IMR-90 (cell line): ENCODE data around the gene TMEM235. TPM values are rescaled to one million over a fixed set of nuclear protein-coding genes. Genes with fewer than 3 reads are reported as not detected.
A peak's percentile ranks its signal among the peaks of the same experiment; 100 is the strongest.

ENCODE experiments used
- ATAC-seq: fragments of 200-7000 bp; cut with Tn5 transposase; 2 replicates; pipeline ENCODE4 v1.9.1; 2020; ENCODE audit warnings: low read depth, mild to moderate bottlenecking, moderate library complexity
- BruUV-seq: library from RNA; stranded (reverse); fragments of 400-500 nt; replicated peaks from 2 replicates; lab custom pipeline; 2021; lab: Mats Ljungman, UMichigan
- CTCF ChIA-PET: fragments of 300-600 bp; formaldehyde crosslinking; extraction: SDS; loops from one replicate; lab custom pipeline; 2021; ENCODE audit warnings: antibody characterized with exemption; lab: Yijun Ruan, JAX
- POLR2A ChIA-PET: fragments of 300-600 bp; sonication (Branson Sonifier 250); formaldehyde crosslinking; loops from one replicate; lab custom pipeline; 2022; ENCODE audit warnings: antibody characterized with exemption; ENCODE audit not compliant: unreplicated experiment; lab: Charles Lee
- DNase-seq: peaks from one replicate; pipeline ENCODE4 v3.0.0; 2013
- H2AFZ ChIP-seq: replicated peaks from 2 replicates; pipeline ENCODE3; 2013; ENCODE audit warnings: low read length, mild to moderate bottlenecking; ENCODE audit not compliant: poor library complexity
- H2AK5ac ChIP-seq: 2 replicates; pipeline ENCODE4 v1.6.1; 2013; ENCODE audit warnings: low read depth, low read length, inconsistent platforms
- H2AK9ac ChIP-seq: replicated peaks from 2 replicates; pipeline ENCODE3; 2013; ENCODE audit warnings: mild to moderate bottlenecking, low read depth, low read length, moderate library complexity; ENCODE audit not compliant: poor library complexity
- H2BK120ac ChIP-seq: 2 replicates; pipeline ENCODE4 v1.6.1; 2013; ENCODE audit warnings: low read depth, low read length, inconsistent platforms
- H2BK15ac ChIP-seq: 3 replicates; pipeline ENCODE4 v1.6.1; 2013; ENCODE audit warnings: low read depth, low read length, inconsistent platforms
- H2BK20ac ChIP-seq: 2 replicates; pipeline ENCODE4 v1.6.1; 2013; ENCODE audit warnings: low read depth, mild to moderate bottlenecking, inconsistent platforms, low read length, moderate library complexity
- H2BK5ac ChIP-seq: 2 replicates; pipeline ENCODE4 v1.6.1; 2013; ENCODE audit warnings: mild to moderate bottlenecking, low read depth, low read length, inconsistent platforms; ENCODE audit not compliant: poor library complexity, severe bottlenecking
- H3K14ac ChIP-seq: replicated peaks from 2 replicates; pipeline ENCODE4 v1.6.1; 2013; ENCODE audit warnings: low read depth, low read length, inconsistent platforms
- H3K18ac ChIP-seq: 2 replicates; pipeline ENCODE4 v1.6.1; 2013; ENCODE audit warnings: low read depth, low read length, control low read depth
- H3K23ac ChIP-seq: 2 replicates; pipeline ENCODE4 v1.6.1; 2013; ENCODE audit warnings: low read depth, low read length, inconsistent platforms
- H3K27ac ChIP-seq: 2 replicates; pipeline ENCODE4 v1.5.1; 2013; ENCODE audit warnings: mild to moderate bottlenecking, control low read depth, low read length; ENCODE audit not compliant: insufficient read depth
- H3K27me3 ChIP-seq: 2 replicates; pipeline ENCODE4 v1.6.1; 2013; ENCODE audit warnings: low read length; ENCODE audit not compliant: control insufficient read depth, insufficient read depth
- H3K36me3 ChIP-seq: 2 replicates; pipeline ENCODE4 v1.6.1; 2013; ENCODE audit warnings: low read length, mixed read lengths; ENCODE audit not compliant: control insufficient read depth, insufficient read depth
- H3K4ac ChIP-seq: 2 replicates; pipeline ENCODE4 v1.6.1; 2013; ENCODE audit warnings: low read depth, low read length, inconsistent platforms
- H3K4me1 ChIP-seq: 2 replicates; pipeline ENCODE4 v1.6.1; 2013; ENCODE audit warnings: low read length, mixed read lengths; ENCODE audit not compliant: control insufficient read depth, insufficient read depth
- H3K4me2 ChIP-seq: 2 replicates; pipeline ENCODE4 v1.6.1; 2013; ENCODE audit warnings: low read depth, mild to moderate bottlenecking, control low read depth, low read length, moderate library complexity
- H3K4me3 ChIP-seq: 2 replicates; pipeline ENCODE4 v1.5.1; 2013; ENCODE audit warnings: low read depth, mild to moderate bottlenecking, control low read depth, low read length, moderate library complexity; ENCODE audit not compliant: insufficient read depth
- H3K56ac ChIP-seq: 2 replicates; pipeline ENCODE4 v1.6.1; 2013; ENCODE audit warnings: low read length, inconsistent platforms; ENCODE audit not compliant: insufficient read depth; ENCODE audit errors: extremely low read depth
- H3K79me1 ChIP-seq, 2 experiments: 2 replicates each; pipeline ENCODE4 v1.6.1; 2013; ENCODE audit warnings: low read length in 2 of 2, inconsistent platforms in 1 of 2, low read depth in 1 of 2
- H3K9ac ChIP-seq: 2 replicates; pipeline ENCODE4 v1.6.1; 2013; ENCODE audit warnings: low read depth, low read length, control low read depth
- H3K9me1 ChIP-seq: 2 replicates; pipeline ENCODE4 v1.6.1; 2013; ENCODE audit warnings: low read length, inconsistent platforms; ENCODE audit not compliant: insufficient read depth
- H3K9me3 ChIP-seq: 2 replicates; pipeline ENCODE4 v1.6.1; 2013; ENCODE audit warnings: low read length; ENCODE audit not compliant: control insufficient read depth, insufficient read depth
- H4K20me1 ChIP-seq: 2 replicates; pipeline ENCODE4 v1.6.1; 2013; ENCODE audit warnings: low read length, inconsistent platforms; ENCODE audit not compliant: insufficient read depth
- H4K5ac ChIP-seq: 2 replicates; pipeline ENCODE4 v1.6.1; 2013; ENCODE audit warnings: mild to moderate bottlenecking, low read depth, low read length, control low read depth
- H4K8ac ChIP-seq, 2 experiments: 2 replicates each; pipeline ENCODE4 v1.6.1; 2013; ENCODE audit warnings: low read depth in 2 of 2, low read length in 2 of 2, control low read depth in 1 of 2, inconsistent platforms in 1 of 2
- H4K91ac ChIP-seq: 2 replicates; pipeline ENCODE4 v1.6.1; 2013; ENCODE audit warnings: low read depth, low read length, inconsistent platforms; ENCODE audit not compliant: insufficient read depth
- BHLHE40 ChIP-seq: fragments of 150-350 bp; IDR thresholded peaks from 2 replicates; pipeline ENCODE4 v1.6.1; 2016; ENCODE audit warnings: mild to moderate bottlenecking, low read depth, low read length
- CEBPB ChIP-seq: IDR thresholded peaks from 2 replicates; pipeline ENCODE4 v1.6.1; 2012; ENCODE audit warnings: low read depth, low read length, improper control_type of control experiment
- CHD1 ChIP-seq: IDR thresholded peaks from 2 replicates; pipeline ENCODE4 v1.6.1; 2012; ENCODE audit warnings: low read depth, low read length, improper control_type of control experiment
- CTCF ChIP-seq: conservative IDR thresholded peaks from 2 replicates; pipeline ENCODE4 v1.5.1; 2012; ENCODE audit warnings: mild to moderate bottlenecking, low read depth, low read length, improper control_type of control experiment
- ELK1 ChIP-seq: fragments of 150-350 bp; IDR thresholded peaks from 2 replicates; pipeline ENCODE4 v1.6.1; 2016; ENCODE audit warnings: low read depth, mild to moderate bottlenecking, low read length, moderate library complexity, borderline replicate concordance
- FOS ChIP-seq: fragments of 150-350 bp; IDR thresholded peaks from 2 replicates; pipeline ENCODE4 v1.6.1; 2016; ENCODE audit warnings: low read depth, low read length
- MAFK ChIP-seq: IDR thresholded peaks from 2 replicates; pipeline ENCODE4 v1.6.1; 2012; ENCODE audit warnings: low read depth, low read length, improper control_type of control experiment
- MAZ ChIP-seq: IDR thresholded peaks from 2 replicates; pipeline ENCODE4 v1.6.1; 2012; ENCODE audit warnings: low read depth, mild to moderate bottlenecking, low read length, improper control_type of control experiment, moderate library complexity, borderline replicate concordance
- MXI1 ChIP-seq: IDR thresholded peaks from 2 replicates; pipeline ENCODE4 v1.6.1; 2012; ENCODE audit warnings: low read depth, mild to moderate bottlenecking, low read length, moderate library complexity, borderline replicate concordance
- NFE2L2 ChIP-seq: fragments of 150-350 bp; IDR thresholded peaks from 2 replicates; pipeline ENCODE4 v1.6.1; 2016; ENCODE audit warnings: low read depth, mild to moderate bottlenecking, low read length
- POLR2A ChIP-seq: IDR thresholded peaks from 2 replicates; pipeline ENCODE4 v1.6.1; 2012; ENCODE audit warnings: mild to moderate bottlenecking, low read depth, low read length
- RAD21 ChIP-seq: IDR thresholded peaks from 2 replicates; pipeline ENCODE4 v1.6.1; 2012; ENCODE audit warnings: low read length, improper control_type of control experiment
- RCOR1 ChIP-seq: IDR thresholded peaks from 2 replicates; pipeline ENCODE4 v1.6.1; 2012; ENCODE audit warnings: mild to moderate bottlenecking, low read length, improper control_type of control experiment; ENCODE audit not compliant: insufficient replicate concordance
- RFX5 ChIP-seq: IDR thresholded peaks from 2 replicates; pipeline ENCODE4 v1.8.0; 2012; ENCODE audit warnings: low read depth, mild to moderate bottlenecking, low read length, moderate library complexity
- SMC3 ChIP-seq: fragments of 150-350 bp; IDR thresholded peaks from 2 replicates; pipeline ENCODE4 v1.6.1; 2016; ENCODE audit warnings: low read depth, mild to moderate bottlenecking, antibody characterized with exemption, low read length, moderate library complexity
- USF2 ChIP-seq: fragments of 150-350 bp; IDR thresholded peaks from 2 replicates; pipeline ENCODE4 v1.6.1; 2017; ENCODE audit warnings: mild to moderate bottlenecking, antibody characterized with exemption, low read length, low read depth
- WGBS, 2 experiments: methylation state at CpG; one replicate each; pipeline versions ENCODE4 v1.1.5 to v1.1.7; 2013; ENCODE audit warnings: missing lambda C conversion rate in 2 of 2; ENCODE audit not compliant: insufficient read length in 1 of 2; ENCODE audit errors: extremely low coverage in 2 of 2; 5-methylcytosine and 5-hydroxymethylcytosine counted together
- dilution Hi-C: fragments of 300-500 bp; cut with HindIII; formaldehyde crosslinking; loops from one replicate; pipeline ENCODE4 v1.14.3; 2018; ENCODE audit warnings: low sequenced_read_pairs; ENCODE audit not compliant: unreplicated experiment
- in situ Hi-C: fragments of 300-500 bp; cut with MboI; formaldehyde crosslinking; loops from 3 replicates; pipeline ENCODE4 v1.14.3; 2019; ENCODE audit warnings: low sequenced_read_pairs, inconsistent platforms, mixed read lengths
- intact Hi-C: fragments of 100-400 bp; cut with micrococcal nuclease; formaldehyde crosslinking; loops from 2 replicates; pipeline ENCODE4 v1.10.0; 2022
- polyA plus RNA-seq, 3 experiments: library from polyadenylated mRNA; depleted of rRNA; stranded (reverse); fragments of >200 nt; gene quantifications; 2 replicates each; pipeline ENCODE4 v1.2.3, GENCODE V29; 2012; ENCODE audit warnings: low replicate concordance in 1 of 3
- total RNA-seq: library from RNA; depleted of rRNA; stranded (reverse); fragments of >200 nt; gene quantifications from 2 replicates; pipeline ENCODE4 v1.2.3, GENCODE V29; 2012

Gene TMEM235
- total and polyA plus RNA-seq, 2 of the 4 experiments (the other 2 are of a cell fraction), result not detected

GRCh38 chr17:78278139-78278741, 46.8 kb downstream of the TMEM235 start:
- Histone ChIP-seq H3K4me3 (no peak overlapping the region), H4K20me1 (no peaks in the 10 kb centered on the region), H3K23ac (no peak overlapping the region), H2BK20ac (no peak overlapping the region), H2BK15ac (no peak overlapping the region), H3K56ac (no peak overlapping the region), H3K4me2 (no peak overlapping the region), H3K9ac (no peak overlapping the region), H3K79me1 (no peaks in the 10 kb centered on the region), H3K9me1 (no peaks in the 10 kb centered on the region), H4K5ac (no peak overlapping the region), H2AFZ (no peak overlapping the region), H3K18ac (no peak overlapping the region), H4K8ac (no peak overlapping the region), H3K27me3 (peaks cover 22% of the 10 kb centered on the region), H3K14ac (no peak overlapping the region), H4K91ac (no peak overlapping the region), H2AK9ac (peak overlapping the region; percentile 42), H3K9me3 (peaks cover 5% of the 10 kb centered on the region), H2BK120ac (no peak overlapping the region), H2AK5ac (no peak overlapping the region), H3K4me1 (no peaks in the 10 kb centered on the region), H3K4ac (no peak overlapping the region), H3K36me3 (no peaks in the 10 kb centered on the region), H2BK5ac (no peak overlapping the region), H3K27ac (no peak overlapping the region)
- BruUV-seq, result no TSS peak
- ChIA-PET POLR2A (no interaction called here), CTCF (no interaction called here)
- intact Hi-C loops (no loop called here), dilution Hi-C loops (no loop called here), in situ Hi-C loops (no loop called here)
- no peak for TF ChIP-seq USF2
- TF ChIP-seq MAZ, result no peak
- TF ChIP-seq SMC3, result no peak
- no peak for TF ChIP-seq MAFK
- no peak for TF ChIP-seq POLR2A
- TF ChIP-seq FOS, result no peak
- no peak for TF ChIP-seq RFX5
- no peak for TF ChIP-seq RCOR1
- TF ChIP-seq CEBPB, result no peak
- no peak for TF ChIP-seq CTCF
- TF ChIP-seq NFE2L2, result no peak
- TF ChIP-seq MXI1, result no peak
- no peak for TF ChIP-seq ELK1
- no peak for TF ChIP-seq BHLHE40
- no peak for TF ChIP-seq RAD21
- no peak for TF ChIP-seq CHD1
- DNase-seq, result no peak
- no peak for ATAC-seq
- no CpG with 5 or more reads among the region's 11 CpGs for WGBS, 2 experiments
